ENCODE results near the gene HOXC11. TPM values are rescaled to one million over a fixed set of nuclear protein-coding genes. Genes with fewer than 3 reads are reported as not detected.

Gene HOXC11
- total RNA-seq, 1 experiment from 2014 or later = 2.4 TPM

GRCh38 chr12:54017878-54018467 lies 45.0 kb downstream of the HOXC11 start:
- no peaks in the 10 kb centered on the region; the same call in 1 of the 2 replicates for H3K4me1 ChIP-seq (replicated peaks; ENCODE audit: insufficient read depth)
- H3K27ac ChIP-seq = peak overlapping the region; percentile 7; the same call in 1 of the 2 replicates
- H3K9me2 ChIP-seq (ENCODE audit: insufficient read depth) = no peaks in the 10 kb centered on the region
- no TSS peak for BruUV-seq (replicated peaks)
- POLR2A ChIA-PET (ENCODE audit: unreplicated experiment) = interaction anchor here (0.5 to 0.8 kb wide), 5 partner anchors 20 to 426 kb away, joined by 3 to 31 read pairs (median 5); partner anchors contain the start of gene SMUG1
- no peaks in the 10 kb centered on the region for H3K27me3 ChIP-seq (ENCODE audit: insufficient read depth, low read depth)
- no peaks in the 10 kb centered on the region for H3K9me3 ChIP-seq (ENCODE audit: insufficient read depth, low read depth)
- peak overlapping the region; percentile 94 for H2AFZ ChIP-seq
- H3F3A ChIP-seq (ENCODE audit: insufficient read depth, low read depth) = no peaks in the 10 kb centered on the region
- no peaks in the 10 kb centered on the region for H3K79me2 ChIP-seq (ENCODE audit: low read depth)
- intact Hi-C loops (cut with micrococcal nuclease; ENCODE audit: unreplicated experiment) = no loop called here
- no peaks in the 10 kb centered on the region for H3K36me3 ChIP-seq (ENCODE audit: low read depth)
- peak; percentile 54 to 86 for DNase-seq
- no peak for TF ChIP-seq EZH2 (IDR thresholded peaks at IDR 0.05; ENCODE audit: low read depth)
- no peak for TF ChIP-seq CTCF (conservative IDR thresholded peaks at IDR 0.05)
- H3K4me2 ChIP-seq = peak overlapping the region; percentile 99
- no peaks in the 10 kb centered on the region for H4K20me1 ChIP-seq (ENCODE audit: insufficient read depth)
- CTCF ChIA-PET = interaction anchor here (0.6 to 1.8 kb wide), 6 partner anchors 9 to 207 kb away, joined by 3 to 37 read pairs (median 4); partner anchors contain the start of genes HOXC5 and HOXC8
- H3K4me3 ChIP-seq = peak overlapping the region; percentile 82

DNA sequence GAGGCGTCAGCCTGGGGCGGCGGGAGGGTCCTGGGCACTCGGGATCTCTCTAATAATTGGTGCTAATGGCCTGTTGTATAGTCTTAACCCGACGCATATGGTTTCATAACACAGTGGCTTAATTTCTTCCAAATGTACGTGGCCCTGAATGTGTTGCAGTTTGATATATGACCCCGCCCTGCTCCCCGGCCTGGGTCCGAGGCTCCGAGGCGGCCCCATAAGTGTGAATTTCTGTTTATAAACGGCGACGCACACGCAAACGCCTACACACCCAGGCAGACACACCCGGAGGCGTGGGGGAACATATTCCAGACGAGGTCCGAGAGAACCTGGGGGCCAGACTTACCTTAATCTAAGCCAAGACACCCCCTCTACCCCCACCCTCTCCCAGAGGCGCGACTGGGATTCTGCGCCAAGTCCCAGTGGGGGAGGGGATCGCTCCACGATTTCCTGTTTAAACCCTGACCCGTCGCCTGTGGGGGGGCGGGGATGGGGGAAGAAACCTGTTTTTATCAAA lies 45.6 kb downstream of the HOXC11 start:
- no peaks in the 10 kb centered on the region for H3K27me3 ChIP-seq (ENCODE audit: insufficient read depth, low read depth)
- intact Hi-C loops (cut with micrococcal nuclease; ENCODE audit: unreplicated experiment) = no loop called here
- POLR2A ChIA-PET (ENCODE audit: unreplicated experiment) = no interaction called here
- peak overlapping the region; percentile 7; the same call in 1 of the 2 replicates for H3K27ac ChIP-seq
- no peaks in the 10 kb centered on the region for H3K79me2 ChIP-seq (ENCODE audit: low read depth)
- TSS peak; percentile 81 for BruUV-seq (replicated peaks)
- H3K9me3 ChIP-seq (ENCODE audit: insufficient read depth, low read depth) = no peaks in the 10 kb centered on the region
- TF ChIP-seq CTCF (conservative IDR thresholded peaks at IDR 0.05) (no peak), EZH2 (IDR thresholded peaks at IDR 0.05; ENCODE audit: low read depth) (no peak)
- H3K9me2 ChIP-seq (ENCODE audit: insufficient read depth) = no peaks in the 10 kb centered on the region
- CTCF ChIA-PET = interaction anchor here (1.3 kb wide), 1 partner anchor 189 kb away, joined by 3 read pairs; no protein-coding TSS in a partner anchor
- no peaks in the 10 kb centered on the region for H3F3A ChIP-seq (ENCODE audit: insufficient read depth, low read depth)
- no peaks in the 10 kb centered on the region; the same call in 1 of the 2 replicates for H3K4me1 ChIP-seq (replicated peaks; ENCODE audit: insufficient read depth)
- H3K4me2 ChIP-seq = peak overlapping the region; percentile 99
- peak overlapping the region; percentile 82 for H3K4me3 ChIP-seq
- H4K20me1 ChIP-seq (ENCODE audit: insufficient read depth) = no peaks in the 10 kb centered on the region
- DNase-seq = no peak
- H2AFZ ChIP-seq = peak overlapping the region; percentile 94
- no peaks in the 10 kb centered on the region for H3K36me3 ChIP-seq (ENCODE audit: low read depth)

DNA sequence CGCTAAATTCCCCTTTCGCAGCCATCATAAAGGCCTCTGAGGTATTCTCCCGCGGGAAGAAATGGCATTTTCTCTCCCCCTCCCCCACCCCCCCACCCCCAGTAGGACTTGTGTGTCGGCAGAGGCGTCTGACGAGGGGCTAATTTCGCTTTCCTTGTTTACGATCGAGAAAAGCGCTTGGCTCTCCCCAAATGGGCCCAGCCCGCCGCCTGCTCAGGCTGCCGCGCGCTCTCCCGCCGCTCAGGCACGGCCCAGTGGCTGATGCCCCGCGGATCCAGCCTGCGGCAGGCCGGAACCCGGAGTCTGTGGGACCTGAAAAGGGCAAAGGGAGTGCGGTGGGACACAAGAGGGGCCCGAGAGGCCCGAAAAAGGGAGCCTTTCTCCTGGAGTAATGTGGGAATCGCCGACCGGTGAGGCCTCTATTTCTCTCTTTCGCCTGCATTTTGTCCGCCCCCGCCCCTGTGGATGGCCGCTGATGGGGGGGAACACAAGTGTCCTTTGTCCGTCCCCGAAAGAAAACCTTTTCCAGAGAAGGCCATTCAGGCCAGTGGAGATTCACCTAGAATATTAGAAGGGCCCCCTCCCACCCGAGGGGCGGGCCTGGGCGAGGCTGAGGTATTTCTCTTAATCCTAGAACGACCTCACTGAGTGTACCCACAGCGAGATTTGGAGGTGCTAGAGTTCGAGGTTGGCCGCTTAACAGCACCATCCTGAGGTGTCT lies 46.3 kb downstream of the HOXC11 start:
- CTCF ChIA-PET = no interaction called here
- Histone ChIP-seq H3K9me3 (ENCODE audit: insufficient read depth, low read depth) (no peaks in the 10 kb centered on the region), H3K9me2 (ENCODE audit: insufficient read depth) (no peaks in the 10 kb centered on the region), H4K20me1 (ENCODE audit: insufficient read depth) (no peaks in the 10 kb centered on the region), H3K4me1 (replicated peaks; ENCODE audit: insufficient read depth) (no peaks in the 10 kb centered on the region; the same call in 1 of the 2 replicates), H3K27me3 (ENCODE audit: insufficient read depth, low read depth) (no peaks in the 10 kb centered on the region), H3K4me3 (no peak overlapping the region), H2AFZ (no peak overlapping the region), H3K27ac (no peak overlapping the region), H3F3A (ENCODE audit: insufficient read depth, low read depth) (no peaks in the 10 kb centered on the region), H3K79me2 (ENCODE audit: low read depth) (no peaks in the 10 kb centered on the region), H3K4me2 (no peak overlapping the region), H3K36me3 (ENCODE audit: low read depth) (no peaks in the 10 kb centered on the region)
- BruUV-seq (replicated peaks) = no TSS peak
- intact Hi-C loops (cut with micrococcal nuclease; ENCODE audit: unreplicated experiment) = no loop called here
- POLR2A ChIA-PET (ENCODE audit: unreplicated experiment) = no interaction called here
- TF ChIP-seq EZH2 (IDR thresholded peaks at IDR 0.05; ENCODE audit: low read depth) (no peak), CTCF (conservative IDR thresholded peaks at IDR 0.05) (no peak)
- DNase-seq = no peak
